ENCODE measurements around the gene PCDHB9. TPM values are rescaled to one million over a fixed set of nuclear protein-coding genes. Genes with fewer than 3 reads are reported as not detected.
"Not testable (repeated sequence)": the region's sequence is repeated elsewhere in the genome, so short reads cannot be mapped to it uniquely, and the experiment has no call there.

PCDHB9 gene
- total RNA-seq, 1 donor from 2014 or later, result 3.0 TPM

GRCh38 chr5:141155540-141156374 lies 31.2 kb upstream of the PCDHB9 start:
- Histone ChIP-seq H3K4me3 (no peak overlapping the region), H3K36me3 (no peaks in the 10 kb centered on the region), H3K27me3 (ENCODE audit: low read depth) (peaks cover 5% of the 10 kb centered on the region), H3K4me1 (no peaks in the 10 kb centered on the region), H3K9me3 (peaks cover 19% of the 10 kb centered on the region), H3K27ac (no peak overlapping the region)
- intact Hi-C loops (cut with DNase I), result no loop called here
- TF ChIP-seq CTCF (IDR thresholded peaks at IDR 0.05), result no peak
- ATAC-seq, result no peak
- no peak for DNase-seq

- H3K36me3 ChIP-seq; H3K4me3 ChIP-seq; H3K27ac ChIP-seq; H3K27me3 ChIP-seq (ENCODE audit: low read depth); DNase-seq; H3K4me1 ChIP-seq; ATAC-seq; intact Hi-C loops (cut with DNase I): not testable (repeated sequence)
- peaks cover 19% of the 10 kb centered on the region for H3K9me3 ChIP-seq
These were observed 29.6 kb upstream of the PCDHB9 start for GRCh38 chr5:141157356-141157755.

GRCh38 chr5:141157901-141158300 lies 29.1 kb upstream of the PCDHB9 start:
- DNase-seq; H3K4me1 ChIP-seq; ATAC-seq; intact Hi-C loops (cut with DNase I); H3K4me3 ChIP-seq; H3K27ac ChIP-seq; H3K36me3 ChIP-seq; H3K27me3 ChIP-seq (ENCODE audit: low read depth): not testable (repeated sequence)
- H3K9me3 ChIP-seq, result peaks cover 19% of the 10 kb centered on the region

- peak; percentile 39 for TF ChIP-seq CTCF (IDR thresholded peaks at IDR 0.05)
- intact Hi-C loops (cut with DNase I), result no loop called here
- Histone ChIP-seq H3K4me3 (peak within 1 kb of the TSS; percentile 13), H3K27ac (no peak within 1 kb of the TSS), H3K27me3 (ENCODE audit: low read depth) (peaks cover 26% of the 10 kb centered on the region), H3K9me3 (peaks cover 18% of the 10 kb centered on the region), H3K4me1 (no peaks in the 10 kb centered on the region), H3K36me3 (no peaks in the 10 kb centered on the region)
- DNase-seq (no peak), ATAC-seq (no peak)
These were observed 14.4 kb upstream of the PCDHB9 start, which contains the start of gene PCDHB7 for GRCh38 chr5:141172381-141173204. TSS of gene PCDHB7 (plus strand) at chr5:141172644. CDS start at chr5:141172836, 192 bp downstream.

- H3K4me3 ChIP-seq; H3K36me3 ChIP-seq; H3K4me1 ChIP-seq; intact Hi-C loops (cut with DNase I); H3K27ac ChIP-seq; ATAC-seq; DNase-seq: not testable (repeated sequence)
- Histone ChIP-seq H3K9me3 (peaks cover 28% of the 10 kb centered on the region), H3K27me3 (ENCODE audit: low read depth) (peaks cover 25% of the 10 kb centered on the region)
These were observed 12.5 kb upstream of the PCDHB9 start for GRCh38 chr5:141174291-141175104.

- Histone ChIP-seq H3K4me3 (no peak overlapping the region), H3K27ac (no peak overlapping the region), H3K4me1 (no peaks in the 10 kb centered on the region), H3K36me3 (no peaks in the 10 kb centered on the region), H3K27me3 (ENCODE audit: low read depth) (peaks cover 25% of the 10 kb centered on the region), H3K9me3 (peaks cover 28% of the 10 kb centered on the region)
- TF ChIP-seq CTCF (IDR thresholded peaks at IDR 0.05), result no peak
- intact Hi-C loops (cut with DNase I), result no loop called here
- ATAC-seq (no peak), DNase-seq (no peak)
These were observed 11.0 kb upstream of the PCDHB9 start for GRCh38 chr5:141175933-141176332.
